Limb (tissue), 2 donors: ENCODE measurements around the gene FIZ1.

ENCODE experiments used
- DNase-seq, 2 donors: peaks; one replicate each; pipeline ENCODE4 v3.0.0-alpha.2; 2016; ENCODE audit errors: extremely low spot score in 2 of 2

Gene FIZ1

GRCh38 chr19:55635856-55636440 is 36.6 kb upstream of the FIZ1 start:
- no peak for DNase-seq

DNA sequence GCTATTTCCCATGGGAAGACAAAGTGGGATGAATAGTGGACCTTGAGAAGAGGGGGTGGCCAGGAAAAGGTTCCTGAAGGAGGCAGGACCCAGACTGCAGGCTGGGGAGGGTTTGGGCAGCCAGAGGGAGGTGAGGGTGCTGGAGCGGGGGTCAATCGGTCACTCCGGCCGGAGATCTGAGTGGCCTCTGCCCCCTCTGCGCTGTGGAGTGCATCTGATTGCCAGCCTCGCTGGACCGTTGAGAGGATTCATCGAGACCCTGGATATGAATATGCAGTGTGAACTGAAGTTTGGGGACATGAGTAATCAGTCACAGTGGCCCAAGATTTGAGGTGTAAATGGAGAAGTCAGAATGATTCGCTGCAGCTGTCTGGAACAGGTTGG is 36.0 kb upstream of the FIZ1 start:
- DNase-seq, result no peak

GRCh38 chr19:55633861-55634260 is 34.5 kb upstream of the FIZ1 start:
- DNase-seq, result no peak

DNA sequence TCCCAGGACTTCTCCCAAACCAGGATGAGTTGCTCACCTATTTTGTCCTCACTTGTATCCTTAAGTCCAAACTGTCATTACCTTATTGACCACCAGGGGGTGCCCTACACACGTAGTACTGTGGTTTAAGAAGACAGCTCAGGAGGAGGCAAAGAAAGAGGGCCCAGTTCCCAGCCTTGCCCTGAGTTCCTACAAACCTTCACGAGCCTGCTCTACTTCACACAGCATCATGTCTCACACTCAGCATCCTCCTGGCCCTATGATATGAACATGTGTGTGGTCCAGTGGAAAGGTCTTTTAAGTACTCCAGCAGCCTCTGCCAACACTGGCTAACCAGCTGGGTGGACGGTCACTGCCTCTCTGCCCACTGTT is 33.1 kb upstream of the FIZ1 start:
- peak; percentile 85 to 88 for DNase-seq

DNA sequence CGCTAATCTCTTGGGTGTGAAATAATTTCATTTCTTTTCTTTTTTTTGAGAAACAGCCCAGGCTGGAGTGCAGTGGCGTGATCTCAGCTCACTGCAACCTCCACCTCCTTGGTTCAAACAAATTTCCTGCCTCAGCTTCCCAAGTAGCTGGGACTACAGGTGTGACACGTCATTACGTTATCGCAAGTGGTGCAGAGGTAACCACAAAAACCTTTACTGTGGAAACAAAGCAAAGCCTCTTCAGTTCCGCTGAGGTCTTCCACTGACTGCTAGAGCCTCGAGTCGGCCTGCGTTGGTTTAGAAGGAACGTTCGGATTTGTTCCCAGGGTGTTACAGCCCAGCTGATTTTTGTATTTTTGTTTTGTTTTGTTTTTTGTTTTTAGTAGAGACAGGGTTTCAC is 27.0 kb upstream of the FIZ1 start:
- DNase-seq, result no peak

DNA sequence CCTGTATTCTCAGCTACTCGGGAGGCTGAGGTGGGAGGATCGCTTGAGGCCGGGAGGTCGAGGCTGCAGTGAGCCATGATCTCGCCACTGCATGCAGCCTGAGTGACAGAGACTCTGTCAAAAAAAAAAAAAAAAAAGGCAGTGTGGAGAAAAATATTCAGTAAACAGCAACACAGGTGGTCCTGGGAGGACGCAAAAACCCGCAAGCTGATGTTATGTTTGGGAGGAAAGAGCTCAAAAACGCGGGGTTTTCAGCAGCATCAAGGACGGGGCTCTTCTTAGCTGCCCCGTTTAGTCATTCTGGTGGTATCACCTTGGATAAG is 25.6 kb upstream of the FIZ1 start:
- no peak for DNase-seq

GRCh38 chr19:55624109-55625003 is 25.0 kb upstream of the FIZ1 start, which contains the start of gene ZNF784:
ZNF784 (minus strand) TSS chr19:55624566; CDS start chr19:55624561, 5 bp downstream.
- peak; percentile 97 for DNase-seq

GRCh38 chr19:55623561-55623960 is 24.2 kb upstream of the FIZ1 start:
- no peak for DNase-seq

- DNase-seq, result no peak
These were observed 23.8 kb upstream of the FIZ1 start for GRCh38 chr19:55623130-55623529.

- peak in 1 of 2 donors; percentile 29 for DNase-seq
These were observed 23.1 kb upstream of the FIZ1 start for GRCh38 chr19:55622242-55622969.

GRCh38 chr19:55621673-55622231 is 22.4 kb upstream of the FIZ1 start:
- DNase-seq, result peak in 1 of 2 donors; percentile 28

DNA sequence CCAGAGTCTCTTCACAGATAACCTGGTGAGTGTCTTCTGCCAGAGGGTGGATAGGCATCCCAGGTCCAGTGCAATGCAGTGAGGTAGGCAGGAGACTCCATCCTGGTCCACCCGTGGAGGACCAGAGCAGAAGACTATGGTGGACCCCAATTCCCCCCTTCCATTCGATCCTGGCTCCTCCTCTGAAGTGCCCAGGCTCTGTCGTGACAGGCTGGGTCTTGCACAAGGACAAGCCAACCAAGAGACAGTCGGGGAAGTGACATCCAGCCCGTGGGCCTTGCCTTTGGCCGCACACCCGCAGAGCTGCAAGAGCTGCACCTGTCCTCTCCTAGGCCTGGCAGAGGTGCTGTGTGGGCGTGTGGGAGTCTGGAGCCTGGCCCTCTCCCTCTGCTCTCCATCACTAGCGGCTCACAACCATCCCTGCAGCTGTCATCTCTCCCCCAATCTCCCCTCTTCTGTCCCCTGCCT is 21.9 kb upstream of the FIZ1 start:
- DNase-seq, result no peak

- DNase-seq, result no peak
These were observed 21.3 kb upstream of the FIZ1 start for GRCh38 chr19:55620410-55621204.

DNA sequence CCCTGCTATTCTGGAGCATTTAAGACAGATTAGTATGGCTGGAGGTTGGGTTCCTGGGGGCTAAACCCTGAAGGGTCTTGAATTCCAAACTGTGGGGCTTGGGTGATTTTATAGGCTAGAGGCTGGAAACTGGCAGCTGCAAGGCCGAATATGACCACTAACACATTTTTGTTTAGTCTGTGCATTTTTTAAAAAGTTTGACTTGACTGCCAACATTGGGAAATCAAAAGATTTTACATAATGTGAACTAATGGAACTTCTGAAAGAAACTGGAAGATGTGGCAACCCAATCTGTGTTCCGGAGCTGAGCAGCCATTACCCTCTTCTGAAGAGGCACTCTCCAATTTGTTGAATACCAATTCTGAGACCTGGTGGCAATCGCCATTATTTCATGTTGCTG is 20.0 kb upstream of the FIZ1 start:
- no peak for DNase-seq

DNA sequence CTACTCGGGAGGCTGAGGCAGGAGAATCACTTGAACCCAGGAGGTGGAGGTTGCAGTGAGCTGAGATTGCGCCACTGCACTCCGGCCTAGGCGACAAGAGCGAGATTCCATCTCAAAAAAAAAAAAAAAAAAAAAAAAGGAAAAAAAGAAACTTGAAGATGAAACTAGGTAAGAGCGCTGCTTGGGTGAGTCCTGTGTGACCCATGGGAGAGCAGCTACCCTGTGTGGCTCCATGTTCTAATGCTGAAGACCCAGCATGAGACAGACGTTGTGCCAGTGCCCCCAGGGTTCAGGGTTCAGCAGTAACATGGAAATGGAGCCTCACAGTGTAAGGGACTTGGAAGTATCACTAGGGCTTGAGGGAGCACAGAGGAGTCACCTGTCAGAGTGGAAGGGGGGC is 19.1 kb upstream of the FIZ1 start:
- DNase-seq, result no peak

- DNase-seq, result no peak
These were observed 18.1 kb upstream of the FIZ1 start for GRCh38 chr19:55617426-55617825.

GRCh38 chr19:55616395-55616875 is 17.1 kb upstream of the FIZ1 start:
- no peak for DNase-seq

DNA sequence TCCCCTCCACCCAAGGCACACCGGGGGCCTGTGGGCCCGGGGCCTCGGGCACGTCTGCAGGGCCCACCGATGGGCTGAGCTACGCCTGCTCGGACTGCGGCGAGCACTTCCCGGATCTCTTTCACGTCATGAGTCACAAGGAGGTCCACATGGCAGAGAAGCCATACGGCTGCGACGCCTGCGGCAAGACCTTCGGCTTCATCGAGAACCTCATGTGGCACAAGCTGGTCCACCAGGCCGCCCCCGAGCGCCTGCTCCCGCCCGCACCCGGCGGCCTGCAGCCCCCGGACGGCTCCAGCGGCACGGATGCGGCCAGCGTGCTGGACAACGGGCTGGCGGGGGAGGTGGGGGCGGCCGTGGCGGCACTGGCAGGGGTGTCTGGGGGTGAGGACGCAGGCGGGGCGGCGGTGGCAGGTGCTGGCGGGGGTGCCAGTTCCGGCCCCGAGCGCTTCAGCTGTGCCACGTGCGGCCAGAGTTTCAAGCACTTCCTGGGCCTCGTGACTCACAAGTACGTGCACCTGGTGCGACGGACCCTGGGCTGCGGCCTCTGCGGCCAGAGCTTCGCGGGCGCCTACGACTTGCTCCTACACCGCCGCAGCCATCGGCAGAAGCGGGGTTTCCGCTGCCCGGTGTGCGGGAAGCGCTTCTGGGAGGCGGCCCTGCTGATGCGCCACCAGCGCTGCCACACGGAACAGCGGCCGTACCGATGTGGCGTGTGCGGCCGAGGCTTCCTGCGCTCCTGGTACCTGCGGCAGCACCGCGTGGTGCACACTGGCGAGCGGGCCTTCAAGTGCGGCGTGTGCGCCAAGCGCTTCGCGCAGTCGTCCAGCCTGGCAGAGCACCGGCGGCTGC is 16.5 kb upstream of the FIZ1 start:
- no peak for DNase-seq

DNA sequence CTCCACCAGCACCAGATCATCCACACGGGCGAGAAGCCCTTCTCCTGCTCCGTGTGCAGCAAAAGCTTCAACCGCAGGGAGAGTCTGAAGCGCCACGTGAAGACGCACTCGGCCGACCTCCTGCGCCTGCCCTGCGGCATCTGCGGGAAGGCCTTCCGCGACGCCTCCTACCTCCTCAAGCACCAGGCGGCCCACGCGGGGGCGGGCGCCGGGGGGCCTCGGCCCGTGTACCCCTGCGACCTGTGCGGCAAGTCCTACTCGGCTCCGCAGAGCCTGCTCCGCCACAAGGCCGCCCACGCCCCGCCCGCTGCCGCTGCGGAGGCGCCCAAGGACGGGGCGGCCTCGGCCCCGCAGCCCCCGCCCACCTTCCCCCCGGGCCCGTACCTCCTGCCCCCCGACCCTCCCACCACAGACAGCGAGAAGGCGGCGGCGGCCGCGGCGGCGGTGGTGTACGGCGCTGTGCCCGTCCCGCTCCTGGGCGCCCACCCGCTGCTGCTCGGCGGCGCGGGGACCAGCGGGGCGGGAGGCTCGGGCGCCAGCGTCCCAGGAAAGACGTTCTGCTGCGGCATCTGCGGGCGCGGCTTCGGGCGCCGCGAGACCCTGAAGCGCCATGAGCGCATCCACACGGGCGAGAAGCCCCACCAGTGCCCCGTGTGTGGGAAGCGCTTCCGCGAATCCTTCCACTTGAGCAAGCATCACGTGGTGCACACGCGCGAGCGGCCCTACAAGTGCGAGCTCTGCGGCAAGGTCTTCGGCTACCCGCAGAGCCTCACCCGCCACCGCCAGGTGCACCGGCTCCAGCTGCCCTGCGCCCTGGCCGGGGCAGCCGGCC is 15.6 kb upstream of the FIZ1 start:
- no peak for DNase-seq
